Breast epithelium (tissue), 3 donors: Measurements from ENCODE around the gene FBXW12.

Experiments
- CTCF ChIP-seq, 3 donors: fragments of 450-650 bp; IDR thresholded peaks; one replicate each; pipeline ENCODE4 v1.5.1; 2016 to 2017; ENCODE audit warnings: antibody characterized with exemption in 3 of 3, mild to moderate bottlenecking in 3 of 3, moderate library complexity in 3 of 3
- POLR2AphosphoS5 ChIP-seq, 3 donors: sonication (generic); formaldehyde crosslinking; IDR thresholded peaks; one replicate each; pipeline ENCODE4 v1.6.1; 2017; ENCODE audit warnings: antibody characterized with exemption in 3 of 3

DNA sequence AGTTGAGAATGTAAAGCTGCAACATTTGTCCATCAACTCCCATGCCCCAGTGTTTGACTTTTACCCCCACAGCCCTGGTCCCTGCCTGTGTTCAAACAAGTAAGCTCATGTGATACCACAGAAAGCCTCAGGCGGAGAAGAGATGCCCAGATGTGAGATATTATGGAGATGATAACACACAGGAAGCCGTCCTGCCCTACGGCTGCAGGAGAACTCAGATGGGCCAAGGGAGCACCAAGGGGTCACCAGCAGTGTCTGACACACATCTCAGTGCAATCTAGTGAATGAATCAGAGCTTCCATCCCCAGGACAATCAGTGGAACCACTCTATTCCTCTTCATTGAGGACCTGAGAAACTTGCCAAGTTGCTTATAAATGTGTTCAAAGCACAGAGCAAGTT, 24.5 kb upstream of the FBXW12 start:
- TF ChIP-seq POLR2AphosphoS5 (IDR thresholded peaks at IDR 0.05) (no peak), CTCF (IDR thresholded peaks at IDR 0.05) (no peak)
